Right renal cortex interstitium (tissue), 3 donors: ENCODE results near the gene HSPA5. TPM values are rescaled to one million over a fixed set of nuclear protein-coding genes. Genes with fewer than 3 reads are reported as not detected.
"Not testable (repeated sequence)": the region's sequence is repeated elsewhere in the genome, so short reads cannot be mapped to it uniquely, and the experiment has no call there.

ENCODE experiments used
- DNase-seq, 3 donors: peaks; one replicate each; pipeline ENCODE4 v3.0.0-alpha.2; 2013; ENCODE audit warnings: low read depth in 3 of 3, low spot score in 2 of 3
- polyA plus RNA-seq, 3 donors: library from polyadenylated mRNA; unstranded; fragments of 120-200 nt; gene quantifications; one replicate each; pipeline ENCODE4 v1.2.1, GENCODE V29; 2013; ENCODE audit not compliant: insufficient read length in 3 of 3

The HSPA5 gene
- polyA plus RNA-seq, 3 donors: 403 to 439 (median 415) TPM

- DNase-seq: not testable (repeated sequence)
These were observed 45.6 kb downstream of the HSPA5 start for GRCh38 chr9:125195591-125195990.

- not testable (repeated sequence) for DNase-seq
These were observed 46.7 kb downstream of the HSPA5 start for GRCh38 chr9:125194466-125194865.

GRCh38 chr9:125190361-125190801, 50.8 kb downstream of the HSPA5 start:
- DNase-seq: no peak

GRCh38 chr9:125189361-125190289, 51.5 kb downstream of the HSPA5 start, which contains the start of gene PPP6C:
Gene PPP6C, minus strand, starts transcription at chr9:125189803. Its CDS starts 85 bp downstream, at chr9:125189718.
- peak; percentile 83 to 91 (median 87) for DNase-seq

DNA sequence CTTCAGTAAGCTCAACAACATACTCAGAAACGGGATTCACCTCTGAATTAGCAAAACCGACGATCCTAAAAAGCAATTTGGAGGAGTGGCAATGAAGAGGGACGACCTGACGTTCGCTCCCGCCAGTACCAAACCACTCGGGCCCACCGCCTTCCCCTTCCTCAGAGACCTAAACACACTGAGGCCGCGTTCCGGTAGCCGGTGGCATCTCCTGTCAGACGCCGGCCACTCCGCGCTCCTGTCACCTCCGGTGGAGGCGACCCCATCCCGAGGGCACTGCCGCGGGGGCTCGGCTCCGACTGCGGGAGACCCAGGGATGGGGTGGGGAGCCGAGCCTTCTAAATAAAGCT, 52.2 kb downstream of the HSPA5 start:
- no peak for DNase-seq

Other genes with a start within 250 kb of the HSPA5 start
- 10 to 100 TPM in 1 of 3 donors, 1 to 10 TPM in 2; 9.5 to 10.7 (median 9.9) TPM for gene SCAI, start 97.8 kb downstream of the HSPA5 start, polyA plus RNA-seq
- 10 to 100 TPM; 62.5 to 66.8 (median 65.4) TPM for gene PPP6C, start 51.5 kb downstream of the HSPA5 start, polyA plus RNA-seq
- 10 to 100 TPM; 22.4 to 23.7 (median 22.8) TPM for gene RABEPK, start 40.8 kb downstream of the HSPA5 start, polyA plus RNA-seq
- gene GAPVD1, start 20.5 kb upstream of the HSPA5 start, polyA plus RNA-seq: 10 to 100 TPM; 28.2 to 31.0 (median 30.4) TPM